HG02885 (cell line): ENCODE results near the gene RBMX2.
"Not testable (repeated sequence)": the region's sequence is repeated elsewhere in the genome, so short reads cannot be mapped to it uniquely, and the experiment has no call there.

Experiments used
- ATAC-seq: cut with Tn5 transposase; IDR thresholded peaks from one replicate; pipeline ENCODE4 v1.9.1; 2021; ENCODE audit warnings: mild to moderate bottlenecking; ENCODE audit not compliant: unreplicated experiment, poor library complexity

The RBMX2 gene

GRCh38 chrX:130401415-130402207, at the start of gene RBMX2:
Gene RBMX2 (plus strand): TSS chrX:130401987. CDS start chrX:130402033, 46 bp downstream.
- ATAC-seq: peak; percentile 96

- ATAC-seq: not testable (repeated sequence)
Observed at GRCh38 chrX:130352050-130352449, 49.7 kb upstream of the RBMX2 start.

GRCh38 chrX:130376077-130376476, 25.7 kb upstream of the RBMX2 start:
- ATAC-seq: no peak

GRCh38 chrX:130378024-130378669, 23.6 kb upstream of the RBMX2 start:
- ATAC-seq: no peak

- no peak for ATAC-seq
Observed at GRCh38 chrX:130385520-130385919, 16.3 kb upstream of the RBMX2 start, which contains the start of gene GPR119. Gene GPR119 (minus strand): TSS chrX:130385674. CDS start chrX:130385447, 227 bp downstream.

- no peak for ATAC-seq
Observed at GRCh38 chrX:130386408-130386808, 15.4 kb upstream of the RBMX2 start.

- no peak for ATAC-seq
Observed at GRCh38 chrX:130393451-130394074, 8.2 kb upstream of the RBMX2 start.

GRCh38 chrX:130395341-130395740, 6.4 kb upstream of the RBMX2 start:
- ATAC-seq: no peak

GRCh38 chrX:130402208-130402684, 459 bp downstream of the RBMX2 start:
- no peak for ATAC-seq

GRCh38 chrX:130413415-130413814, 11.6 kb downstream of the RBMX2 start:
- no peak for ATAC-seq

GRCh38 chrX:130414800-130415199, 13.0 kb downstream of the RBMX2 start:
- ATAC-seq: no peak

GRCh38 chrX:130415201-130415600, 13.4 kb downstream of the RBMX2 start:
- no peak for ATAC-seq

- no peak for ATAC-seq
Observed at GRCh38 chrX:130416785-130417184, 15.0 kb downstream of the RBMX2 start.

- no peak for ATAC-seq
Observed at GRCh38 chrX:130418066-130418465, 16.3 kb downstream of the RBMX2 start.

- ATAC-seq: no peak
Observed at GRCh38 chrX:130418740-130419139, 17.0 kb downstream of the RBMX2 start.

- ATAC-seq: no peak
Observed at GRCh38 chrX:130419263-130419662, 17.5 kb downstream of the RBMX2 start.

- no peak for ATAC-seq
Observed at GRCh38 chrX:130426531-130426930, 24.7 kb downstream of the RBMX2 start.

GRCh38 chrX:130429236-130429635, 27.4 kb downstream of the RBMX2 start:
- ATAC-seq: not testable (repeated sequence)

GRCh38 chrX:130435937-130436336, 34.1 kb downstream of the RBMX2 start:
- ATAC-seq: no peak

GRCh38 chrX:130437996-130438395, 36.2 kb downstream of the RBMX2 start:
- not testable (repeated sequence) for ATAC-seq

GRCh38 chrX:130443875-130444274, 42.1 kb downstream of the RBMX2 start:
- no peak for ATAC-seq
